Psoas muscle (tissue), 8 donors: ENCODE measurements around the gene PDCD7. TPM values are rescaled to one million over a fixed set of nuclear protein-coding genes. Genes with fewer than 3 reads are reported as not detected.
"Not testable (repeated sequence)": the region's sequence is repeated elsewhere in the genome, so short reads cannot be mapped to it uniquely, and the experiment has no call there.

Experiments used
- ATAC-seq, 4 donors: fragments of 200-7000 bp; cut with Tn5 transposase; one replicate each; pipeline ENCODE4 v1.9.1; 2020; ENCODE audit warnings: moderate library complexity in 3 of 4, mild to moderate bottlenecking in 2 of 4
- DNase-seq, 2 donors: peaks; one replicate each; pipeline ENCODE4 v3.0.0-alpha.2; 2020
- H3K27ac ChIP-seq: fragments of 200-600 bp; one replicate; pipeline ENCODE4 v1.8.0; 2022
- H3K27me3 ChIP-seq, 3 donors: fragments of 200-600 bp in 1 of 3; one replicate each; pipeline versions ENCODE4 v1.6.1 to v1.8.0; 2013 to 2022; ENCODE audit warnings: low read length in 2 of 3, mild to moderate bottlenecking in 2 of 3, moderate library complexity in 1 of 3; ENCODE audit not compliant: insufficient read depth in 3 of 3
- H3K36me3 ChIP-seq, 2 donors: fragments of 200-600 bp in 1 of 2; one replicate each; pipeline versions ENCODE4 v1.6.1 to v1.8.0; 2013 to 2022; ENCODE audit warnings: low read depth in 1 of 2, mild to moderate bottlenecking in 1 of 2, moderate library complexity in 1 of 2; ENCODE audit not compliant: insufficient read depth in 1 of 2
- H3K4me1 ChIP-seq: fragments of 200-600 bp; one replicate; pipeline ENCODE4 v1.8.0; 2022
- H3K4me3 ChIP-seq: fragments of 200-600 bp; one replicate; pipeline ENCODE4 v1.8.0; 2022; ENCODE audit warnings: mild to moderate bottlenecking
- H3K9me3 ChIP-seq: fragments of 200-600 bp; one replicate; pipeline ENCODE4 v1.8.0; 2022
- WGBS, 3 donors: extraction: QIAGEN DNeasy Blood & Tissue Kit; methylation state at CpG; one replicate each; pipeline versions ENCODE4 v1.1.6 to v1.1.7; 2013; 5-methylcytosine and 5-hydroxymethylcytosine counted together
- intact Hi-C, 2 donors: fragments of 100-400 bp; cut with DNase I; formaldehyde crosslinking; loops; one replicate each; pipeline versions ENCODE4 v1.11.0 to v1.14.2; 2022
- polyA plus RNA-seq, 3 donors: library from polyadenylated mRNA; stranded (reverse); fragments of 200-250 nt; gene quantifications; one replicate each; pipeline ENCODE4 v1.2.3, GENCODE V29; 2013
- total RNA-seq, 4 donors: library from RNA; stranded (reverse); fragmentation: NEBNext Ultra II Directional in 2 of 4; extraction: Animal tissue kit (Norgen Biotek cat#: 25700) in 2 of 4; gene quantifications; one replicate each; pipeline versions ENCODE4 v1.2.1 to v1.2.4, GENCODE V29; 2021 to 2023
- TF ChIP-seq, protein P1 (sequence below): fragments of 200-600 bp; IDR thresholded peaks from one replicate; pipeline ENCODE4 v1.8.0; 2022; ENCODE audit warnings: antibody characterized with exemption
- donor health status: healthy with polysubstance abuse.
- donor health status: DM: no; HTN: no; CAD: no; lungs with moderate emphysema.
- donor health status: Bipolar disorder and iron deficiency.
- donor health status: healthy.
- donor health status: DM: yes; HTN: yes; CAD: no.
- donor health status: DM: no; HTN: no; CAD: no.
- donor health status: DM: no; HTN: no; CAD: no.
- donor health status: DM: yes; HTN: yes; CAD: no.

Gene PDCD7
- total and polyA plus RNA-seq, 7 donors = 6.8 to 22.4 (median 14.5) TPM

DNA sequence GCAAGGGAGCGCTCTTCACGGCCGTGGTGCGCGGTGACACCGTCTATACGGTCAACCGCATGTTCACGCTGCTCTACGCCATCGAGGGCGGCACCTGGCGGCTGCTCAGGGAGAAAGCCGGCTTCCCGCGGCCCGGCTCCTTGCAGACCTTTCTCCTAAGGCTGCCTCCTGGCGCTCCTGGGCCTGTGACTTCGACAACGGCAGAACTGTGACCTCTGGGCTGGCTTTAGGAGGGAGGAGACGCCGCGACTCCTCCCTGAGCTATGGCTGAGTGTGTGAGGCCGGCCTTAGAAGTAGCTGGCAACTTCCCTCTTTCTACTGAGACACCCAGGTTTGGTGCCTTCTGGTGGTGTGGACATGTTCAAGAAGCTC is 55.6 kb downstream of the PDCD7 start:
- TF ChIP-seq, protein P1, sequence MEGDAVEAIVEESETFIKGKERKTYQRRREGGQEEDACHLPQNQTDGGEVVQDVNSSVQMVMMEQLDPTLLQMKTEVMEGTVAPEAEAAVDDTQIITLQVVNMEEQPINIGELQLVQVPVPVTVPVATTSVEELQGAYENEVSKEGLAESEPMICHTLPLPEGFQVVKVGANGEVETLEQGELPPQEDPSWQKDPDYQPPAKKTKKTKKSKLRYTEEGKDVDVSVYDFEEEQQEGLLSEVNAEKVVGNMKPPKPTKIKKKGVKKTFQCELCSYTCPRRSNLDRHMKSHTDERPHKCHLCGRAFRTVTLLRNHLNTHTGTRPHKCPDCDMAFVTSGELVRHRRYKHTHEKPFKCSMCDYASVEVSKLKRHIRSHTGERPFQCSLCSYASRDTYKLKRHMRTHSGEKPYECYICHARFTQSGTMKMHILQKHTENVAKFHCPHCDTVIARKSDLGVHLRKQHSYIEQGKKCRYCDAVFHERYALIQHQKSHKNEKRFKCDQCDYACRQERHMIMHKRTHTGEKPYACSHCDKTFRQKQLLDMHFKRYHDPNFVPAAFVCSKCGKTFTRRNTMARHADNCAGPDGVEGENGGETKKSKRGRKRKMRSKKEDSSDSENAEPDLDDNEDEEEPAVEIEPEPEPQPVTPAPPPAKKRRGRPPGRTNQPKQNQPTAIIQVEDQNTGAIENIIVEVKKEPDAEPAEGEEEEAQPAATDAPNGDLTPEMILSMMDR = peak; percentile 60
- intact Hi-C loops = loop anchor here in 1 of 2 donors (1.0 kb wide), 1 partner anchor 24 kb away; no protein-coding TSS in a partner anchor
- Histone ChIP-seq H3K9me3 (no peaks in the 10 kb centered on the region), H3K27me3 (no peaks in the 10 kb centered on the region), H3K27ac (peak overlapping the region; percentile 87), H3K4me3 (peak overlapping the region; percentile 52), H3K4me1 (peaks cover 34% of the 10 kb centered on the region), H3K36me3 (no peaks in the 10 kb centered on the region)
- ATAC-seq (peak; percentile 78 to 89 (median 87)), DNase-seq (peak; percentile 74 to 92)
- 9 to 29% (median 10%) methylated on average over 20 to 24 of the region's 24 CpGs for WGBS, 3 donors

DNA sequence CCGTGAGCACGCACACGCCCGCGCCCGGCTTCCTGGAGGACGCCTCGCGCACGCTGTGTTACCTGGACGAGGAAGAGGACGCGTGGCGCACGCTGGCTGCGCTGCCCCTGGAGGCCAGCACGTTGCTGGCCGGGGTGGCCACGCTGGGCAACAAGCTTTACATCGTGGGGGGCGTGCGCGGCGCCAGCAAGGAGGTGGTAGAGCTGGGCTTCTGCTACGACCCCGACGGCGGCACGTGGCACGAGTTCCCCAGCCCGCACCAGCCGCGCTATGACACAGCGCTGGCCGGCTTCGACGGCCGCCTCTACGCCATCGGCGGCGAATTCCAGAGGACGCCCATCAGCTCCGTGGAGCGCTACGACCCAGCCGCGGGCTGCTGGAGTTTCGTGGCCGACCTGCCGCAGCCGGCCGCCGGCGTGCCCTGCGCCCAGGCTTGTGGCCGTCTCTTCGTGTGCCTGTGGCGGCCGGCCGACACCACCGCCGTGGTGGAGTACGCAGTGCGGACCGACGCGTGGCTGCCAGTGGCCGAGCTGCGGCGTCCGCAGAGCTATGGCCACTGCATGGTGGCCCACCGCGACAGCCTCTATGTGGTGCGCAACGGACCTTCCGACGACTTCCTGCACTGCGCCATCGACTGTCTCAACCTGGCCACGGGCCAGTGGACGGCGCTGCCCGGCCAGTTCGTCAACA is 56.2 kb downstream of the PDCD7 start:
- peaks cover 29% of the 10 kb centered on the region for H3K4me1 ChIP-seq

DNA sequence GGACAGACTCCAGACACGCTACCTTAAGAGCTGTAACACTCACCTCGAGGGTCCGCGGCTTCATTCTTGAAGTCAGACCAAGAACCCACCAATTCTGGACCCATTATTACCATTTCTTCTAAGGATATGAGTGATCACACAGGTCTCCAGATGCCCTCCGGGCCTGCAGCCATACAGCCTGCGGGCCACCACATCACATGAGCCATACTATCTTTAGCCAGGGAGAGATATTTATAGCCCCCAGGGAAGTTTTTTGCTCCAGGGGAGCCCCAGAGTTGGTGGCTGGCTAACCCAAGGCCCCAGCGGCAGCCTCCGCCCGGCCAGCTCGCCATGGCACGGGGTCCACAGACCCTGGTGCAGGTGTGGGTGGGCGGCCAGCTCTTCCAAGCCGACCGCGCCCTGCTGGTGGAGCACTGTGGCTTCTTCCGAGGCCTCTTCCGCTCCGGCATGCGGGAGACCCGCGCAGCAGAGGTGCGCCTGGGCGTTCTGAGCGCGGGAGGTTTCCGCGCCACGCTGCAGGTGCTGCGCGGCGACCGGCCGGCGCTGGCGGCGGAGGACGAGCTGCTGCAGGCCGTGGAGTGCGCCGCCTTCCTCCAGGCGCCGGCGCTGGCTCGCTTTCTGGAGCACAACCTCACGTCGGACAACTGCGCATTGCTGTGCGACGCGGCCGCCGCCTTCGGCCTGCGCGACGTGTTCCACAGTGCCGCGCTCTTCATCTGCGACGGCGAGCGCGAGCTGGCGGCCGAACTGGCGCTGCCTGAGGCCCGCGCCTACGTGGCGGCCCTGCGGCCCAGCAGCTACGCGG is 56.9 kb downstream of the PDCD7 start, which contains the start of gene KBTBD13:
Gene KBTBD13, plus strand, starts transcription at position 261 of the 805 bp plus-strand sequence. Its CDS starts 70 bp downstream, at position 331.
- DNase-seq = peak in 1 of 2 donors; percentile 74
- intact Hi-C loops = no loop called here

More for the DNA sequence above, 56.2 kb downstream of the PDCD7 start:
- no peaks in the 10 kb centered on the region for H3K36me3 ChIP-seq
- 51 to 69% (median 57%) methylated on average over 82 to 85 of the region's 85 CpGs for WGBS, 3 donors
- DNase-seq (no peak), ATAC-seq (peak in 3 of 4 donors; percentile 6 to 17 (median 9))
- peak overlapping the region; percentile 52 for H3K4me3 ChIP-seq
- no peaks in the 10 kb centered on the region for H3K9me3 ChIP-seq
- intact Hi-C loops = no loop called here
- no peaks in the 10 kb centered on the region for H3K27me3 ChIP-seq
- TF ChIP-seq, protein P1 = no peak
- peak overlapping the region; percentile 87 for H3K27ac ChIP-seq

DNA sequence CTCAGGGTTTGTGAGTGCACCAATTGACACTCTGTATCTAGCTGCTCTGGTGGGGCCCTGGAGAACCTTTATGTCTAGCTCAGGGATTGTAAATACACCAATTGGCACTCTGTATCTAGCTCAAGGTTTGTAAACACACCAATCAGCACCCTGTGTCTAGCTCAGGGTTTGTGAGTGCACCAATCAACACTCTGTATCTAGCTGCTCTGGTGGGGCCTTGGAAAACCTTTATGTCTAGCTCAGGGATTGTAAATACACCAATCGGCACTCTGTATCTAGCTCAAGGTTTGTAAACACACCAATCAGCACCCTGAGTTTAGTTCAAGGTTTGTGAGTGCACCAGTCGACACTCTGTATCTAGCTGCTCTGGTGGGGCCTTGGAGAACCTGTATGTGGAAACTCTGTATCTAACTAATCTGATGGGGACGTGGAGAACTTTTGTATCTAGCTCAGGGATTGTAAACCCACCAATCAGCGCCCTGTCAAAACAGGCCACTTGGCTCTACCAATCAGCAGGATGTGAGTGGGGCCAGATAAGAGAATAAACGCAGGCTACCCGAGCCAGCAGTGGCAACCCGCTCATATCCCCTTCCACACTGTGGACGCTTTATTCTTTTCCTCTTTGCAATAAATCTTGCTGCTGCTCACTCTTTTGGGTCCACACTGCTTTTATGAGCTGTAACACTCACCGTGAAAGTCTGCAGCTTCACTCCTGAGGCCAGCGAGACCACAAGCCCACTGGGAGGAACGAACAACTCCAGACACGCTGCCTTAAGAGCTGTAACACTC is 57.8 kb downstream of the PDCD7 start:
- intact Hi-C loops, H3K9me3 ChIP-seq, ATAC-seq, H3K27me3 ChIP-seq, DNase-seq, H3K36me3 ChIP-seq: not testable (repeated sequence)
- peaks cover 41% of the 10 kb centered on the region for H3K4me1 ChIP-seq
- H3K4me3 ChIP-seq = peak overlapping the region; percentile 52
- peak overlapping the region; percentile 87 for H3K27ac ChIP-seq
- WGBS, 3 donors = 43 to 53% (median 44%) methylated on average over 12 of the region's 12 CpGs

More for the DNA sequence above, 56.9 kb downstream of the PDCD7 start, which contains the start of gene KBTBD13:
- ATAC-seq = peak; percentile 73 to 94 (median 90)
- H3K4me1 ChIP-seq = peaks cover 32% of the 10 kb centered on the region
- H3K4me3 ChIP-seq = peak within 1 kb of the TSS; percentile 52
- TF ChIP-seq, protein P1 = no peak
- no peaks in the 10 kb centered on the region for H3K36me3 ChIP-seq
- H3K27me3 ChIP-seq = no peaks in the 10 kb centered on the region
- 57 to 68% (median 58%) methylated on average over 64 to 73 of the region's 73 CpGs for WGBS, 3 donors
- peak within 1 kb of the TSS; percentile 87 for H3K27ac ChIP-seq
- no peaks in the 10 kb centered on the region for H3K9me3 ChIP-seq

DNA sequence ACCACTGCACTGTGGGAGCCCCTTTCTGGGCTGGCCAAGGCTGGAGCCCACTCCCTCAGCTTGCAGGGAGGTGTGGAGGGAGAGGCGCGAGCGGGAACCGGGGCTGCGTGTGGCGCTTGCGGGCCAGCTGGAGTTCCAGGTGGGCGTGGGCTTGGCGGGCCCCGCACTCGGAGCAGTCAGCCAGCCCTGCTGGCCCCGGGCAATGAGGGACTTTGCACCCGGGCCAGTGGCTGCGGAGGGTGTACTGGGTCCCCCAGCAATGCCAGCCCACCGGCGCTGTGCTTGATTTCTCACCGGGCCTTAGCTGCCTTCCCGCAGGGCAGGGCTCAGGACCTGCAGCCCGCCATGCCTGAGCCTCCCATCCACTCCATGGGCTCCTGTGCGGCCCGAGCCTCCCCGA is 58.7 kb downstream of the PDCD7 start:
- not testable (repeated sequence) for ATAC-seq

More for the DNA sequence above, 58.7 kb downstream of the PDCD7 start:
- 93 to 100% (median 94%) methylated on average over 7 to 22 of the region's 22 CpGs for WGBS, 3 donors
- H3K9me3 ChIP-seq, H3K36me3 ChIP-seq, H3K27ac ChIP-seq, H3K4me3 ChIP-seq, intact Hi-C loops, H3K27me3 ChIP-seq, DNase-seq: not testable (repeated sequence)
- H3K4me1 ChIP-seq = peaks cover 49% of the 10 kb centered on the region
